Midbrain (tissue), 1 donor: ENCODE measurements around the gene HIVEP3.

Experiments used
- DNase-seq: peaks from one replicate; lab custom pipeline; 2025; lab: John Stamatoyannopoulos, UW

The HIVEP3 gene

GRCh38 chr1:41872074-41872473, 46.6 kb downstream of the HIVEP3 start:
- no peak for DNase-seq

DNA sequence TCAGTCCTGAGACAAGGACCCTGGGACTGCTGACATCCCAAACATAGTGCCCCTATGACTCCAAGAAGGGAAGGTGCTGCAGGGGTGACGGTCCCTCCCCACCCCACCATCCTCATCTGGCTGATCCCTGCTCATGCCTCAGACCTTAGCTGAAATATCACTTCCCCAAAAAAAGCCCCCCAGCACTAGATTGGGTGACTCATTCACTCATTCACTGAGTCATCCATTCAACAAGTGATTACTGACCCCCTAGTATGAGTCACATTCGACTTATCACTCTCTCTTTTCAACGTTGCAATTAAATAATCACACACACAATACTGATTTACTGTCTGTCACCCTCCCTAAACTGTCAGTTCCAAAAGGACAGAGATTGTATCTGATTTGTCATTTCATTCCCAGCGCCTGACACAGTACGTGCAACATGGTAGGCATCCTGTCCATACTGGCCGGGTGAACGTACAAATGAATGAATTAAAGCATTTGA, 48.6 kb downstream of the HIVEP3 start:
- DNase-seq = no peak

GRCh38 chr1:41868241-41868998, 50.3 kb downstream of the HIVEP3 start:
- no peak for DNase-seq

DNA sequence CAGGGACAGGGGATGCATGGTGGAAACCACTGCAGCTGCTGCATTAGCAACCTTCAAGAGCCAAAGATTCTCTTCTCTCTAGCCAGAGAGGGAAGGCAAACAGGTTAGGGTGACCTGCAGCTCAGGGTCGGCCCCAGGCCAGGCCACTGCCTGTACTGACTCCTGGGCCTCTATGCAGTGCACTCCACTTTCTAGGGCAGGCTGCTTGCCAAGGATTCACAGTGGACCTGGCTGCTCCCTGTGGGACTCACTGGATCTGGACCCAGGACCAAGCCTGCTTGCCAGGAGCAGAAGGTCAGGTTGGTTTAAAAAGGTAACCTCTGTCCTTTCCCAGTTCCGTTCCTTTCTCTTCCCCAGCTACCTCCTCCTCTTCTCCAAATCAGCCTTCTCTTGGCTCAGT, 52.4 kb downstream of the HIVEP3 start:
- DNase-seq = no peak

DNA sequence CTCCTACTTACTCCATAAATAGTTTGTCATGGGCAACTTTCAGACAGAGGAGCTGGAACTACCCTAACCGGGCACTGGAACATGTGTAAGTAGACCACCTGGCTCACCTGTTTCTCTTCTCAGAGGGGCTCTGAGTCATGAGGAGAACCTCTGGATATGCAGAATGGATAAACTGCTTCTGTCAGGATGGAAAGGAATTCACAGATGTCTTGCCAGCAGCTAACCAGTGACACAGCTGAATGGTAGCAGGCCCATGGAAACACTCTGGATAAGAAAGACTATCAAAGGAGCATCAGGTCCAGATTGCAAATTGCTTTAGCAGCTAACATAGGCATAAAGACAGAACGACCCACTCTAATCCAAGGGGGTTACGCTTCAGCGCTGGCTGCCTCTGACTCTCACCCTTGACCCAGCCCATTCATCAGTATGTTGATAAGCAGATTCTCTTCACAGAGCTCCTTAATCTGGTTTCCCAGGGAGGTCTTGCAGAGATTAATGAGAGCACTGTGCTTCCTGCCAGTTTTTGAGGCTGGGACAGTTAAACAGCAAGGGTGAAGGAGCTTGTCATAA, 54.2 kb downstream of the HIVEP3 start:
- no peak for DNase-seq

DNA sequence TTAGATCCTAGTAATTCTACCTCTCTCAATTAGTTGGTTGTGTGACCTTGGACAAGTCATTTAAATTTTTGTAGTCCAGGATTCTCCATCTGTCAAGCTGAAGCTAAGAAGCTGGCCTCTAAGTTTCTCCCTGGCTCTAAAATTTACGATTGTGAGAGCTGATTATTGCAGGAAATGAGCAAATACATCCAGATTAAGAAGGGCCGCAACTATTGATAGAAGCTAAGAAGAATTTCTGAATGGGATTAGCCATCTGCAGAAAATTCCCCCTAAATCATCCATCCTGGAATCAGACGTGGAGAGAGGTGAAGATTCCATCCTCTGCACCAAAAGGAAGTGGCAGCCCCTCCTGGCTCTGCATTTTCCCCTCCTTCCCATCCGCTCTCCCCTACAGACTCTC, 55.0 kb downstream of the HIVEP3 start:
- no peak for DNase-seq

- no peak for DNase-seq
Measured at GRCh38 chr1:41862384-41863221, 56.1 kb downstream of the HIVEP3 start.

- DNase-seq = no peak
Measured at GRCh38 chr1:41861535-41862383, 57.0 kb downstream of the HIVEP3 start.

DNA sequence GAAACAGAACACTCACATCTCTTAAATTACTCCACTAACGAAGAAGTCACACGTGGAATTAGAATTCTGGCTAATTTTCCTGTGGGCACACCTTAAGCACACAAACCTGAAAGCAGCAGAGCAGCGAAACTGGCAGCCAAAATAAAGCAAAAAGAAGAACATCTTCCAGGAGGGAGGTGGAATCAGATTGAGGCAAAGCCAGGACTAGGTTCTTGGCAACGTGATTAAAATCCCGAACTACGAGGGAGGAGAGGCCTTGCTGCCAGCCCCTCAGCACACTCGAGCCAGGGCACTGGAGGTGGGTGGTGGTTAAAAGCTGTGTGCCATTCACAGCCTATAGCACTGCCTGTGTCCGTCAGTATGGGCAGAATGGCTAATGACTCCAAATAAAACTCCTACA, 58.0 kb downstream of the HIVEP3 start:
- no peak for DNase-seq

GRCh38 chr1:41860214-41860613, 58.5 kb downstream of the HIVEP3 start:
- no peak for DNase-seq

- no peak for DNase-seq
Measured at GRCh38 chr1:41859686-41860085, 59.0 kb downstream of the HIVEP3 start.

DNA sequence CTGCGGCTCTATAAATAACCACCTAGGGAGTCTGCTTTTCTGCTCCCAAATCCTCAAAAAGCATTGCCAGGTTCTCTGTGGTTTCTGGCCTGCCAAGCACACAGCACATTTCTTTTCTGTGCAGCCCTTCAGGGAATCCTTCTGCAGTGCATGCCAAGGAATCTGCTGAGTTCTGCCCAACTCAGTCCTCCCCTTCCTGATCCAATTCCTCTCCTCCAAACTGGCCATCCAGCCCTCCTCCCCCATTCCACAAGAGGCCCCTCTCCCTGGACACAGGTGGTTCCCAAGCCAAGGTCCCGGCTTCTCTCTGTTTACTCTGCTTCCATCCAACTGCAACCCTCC, 61.8 kb downstream of the HIVEP3 start:
- DNase-seq = peak; percentile 45

GRCh38 chr1:41856151-41856943, 62.4 kb downstream of the HIVEP3 start:
- DNase-seq = no peak

DNA sequence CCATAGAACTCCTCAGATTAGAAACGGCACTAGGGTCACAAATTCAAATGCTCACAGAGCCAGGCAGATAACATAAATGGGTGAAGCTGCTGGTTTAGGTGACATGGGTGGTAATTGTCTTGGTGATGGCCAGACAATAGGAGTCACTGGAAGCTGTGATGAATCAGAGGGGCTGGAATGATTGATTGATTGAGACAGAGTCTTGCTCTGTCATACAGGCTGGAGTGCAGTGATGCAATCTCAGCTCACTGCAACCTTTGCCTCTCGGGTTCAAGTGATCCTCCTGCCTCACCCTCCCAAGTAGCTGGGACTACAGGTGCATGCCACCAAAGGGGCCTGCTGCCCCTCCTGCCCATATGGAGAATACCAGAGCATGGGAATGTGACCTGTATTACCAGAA, 63.0 kb downstream of the HIVEP3 start:
- DNase-seq = no peak

DNA sequence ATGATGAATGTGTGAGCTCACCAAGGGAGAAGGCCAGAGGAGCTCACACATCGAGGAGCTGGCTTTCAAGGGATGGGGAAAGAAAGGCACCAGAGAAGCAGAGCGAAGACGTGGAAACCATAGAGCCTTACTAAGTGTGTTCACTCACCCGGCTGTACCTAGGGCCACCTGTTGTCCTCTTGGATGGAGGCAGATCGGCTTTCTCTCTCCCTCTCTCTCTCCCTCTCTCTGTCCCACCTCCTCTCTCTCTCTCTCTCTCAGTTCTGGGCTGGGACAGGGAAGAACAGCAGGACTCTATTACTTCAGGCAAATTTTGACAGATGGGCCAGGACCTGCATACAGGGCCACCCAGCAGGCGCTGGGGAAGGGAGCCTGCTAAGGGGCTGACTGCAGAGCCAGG, 64.8 kb downstream of the HIVEP3 start:
- no peak for DNase-seq

GRCh38 chr1:41852091-41852490, 66.6 kb downstream of the HIVEP3 start:
- no peak for DNase-seq

GRCh38 chr1:41851589-41851988, 67.1 kb downstream of the HIVEP3 start:
- no peak for DNase-seq

DNA sequence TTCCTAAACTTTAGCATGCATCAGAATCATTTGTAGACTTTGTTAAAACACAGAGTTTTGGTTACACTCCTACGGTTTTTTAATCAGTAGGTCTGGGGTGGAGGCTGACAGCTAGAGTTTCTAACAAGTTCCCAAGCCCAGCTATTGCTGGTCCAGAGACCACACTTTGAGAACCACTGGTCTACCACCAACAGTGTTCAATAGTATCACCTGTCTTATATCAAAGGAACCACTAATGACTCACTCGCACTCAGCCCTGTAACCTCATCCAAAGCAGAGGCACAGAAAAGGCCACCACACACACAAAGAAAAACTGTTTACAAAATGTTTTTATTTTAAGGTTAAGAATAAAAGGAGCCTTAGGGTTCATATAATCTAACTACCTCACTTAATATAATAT, 68.7 kb downstream of the HIVEP3 start:
- no peak for DNase-seq

DNA sequence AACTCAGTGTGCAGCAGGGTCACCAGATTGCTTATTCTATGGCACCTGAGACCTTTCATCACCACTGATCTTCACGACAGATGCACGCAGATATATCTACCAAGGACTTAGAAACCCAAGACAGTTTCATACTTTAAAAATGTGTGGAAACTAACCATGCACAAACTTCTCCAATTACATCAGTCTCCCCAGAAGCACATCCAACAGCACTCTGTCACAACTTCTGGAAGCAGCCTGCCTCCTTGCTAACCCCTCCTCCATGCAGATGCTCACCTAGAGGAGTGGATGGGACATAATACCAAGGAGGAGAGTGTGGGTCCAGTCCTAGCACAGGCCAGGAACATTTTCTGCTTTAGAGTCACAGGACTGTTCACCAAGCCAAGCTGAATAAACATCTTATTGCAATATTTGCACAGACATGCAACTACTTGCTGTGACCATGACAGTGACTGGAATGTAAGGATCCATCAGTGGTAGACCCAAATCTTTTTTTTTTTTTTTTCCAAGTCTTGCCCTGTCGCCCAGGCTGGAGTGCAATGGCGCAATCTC, 69.4 kb downstream of the HIVEP3 start:
- DNase-seq = no peak

DNA sequence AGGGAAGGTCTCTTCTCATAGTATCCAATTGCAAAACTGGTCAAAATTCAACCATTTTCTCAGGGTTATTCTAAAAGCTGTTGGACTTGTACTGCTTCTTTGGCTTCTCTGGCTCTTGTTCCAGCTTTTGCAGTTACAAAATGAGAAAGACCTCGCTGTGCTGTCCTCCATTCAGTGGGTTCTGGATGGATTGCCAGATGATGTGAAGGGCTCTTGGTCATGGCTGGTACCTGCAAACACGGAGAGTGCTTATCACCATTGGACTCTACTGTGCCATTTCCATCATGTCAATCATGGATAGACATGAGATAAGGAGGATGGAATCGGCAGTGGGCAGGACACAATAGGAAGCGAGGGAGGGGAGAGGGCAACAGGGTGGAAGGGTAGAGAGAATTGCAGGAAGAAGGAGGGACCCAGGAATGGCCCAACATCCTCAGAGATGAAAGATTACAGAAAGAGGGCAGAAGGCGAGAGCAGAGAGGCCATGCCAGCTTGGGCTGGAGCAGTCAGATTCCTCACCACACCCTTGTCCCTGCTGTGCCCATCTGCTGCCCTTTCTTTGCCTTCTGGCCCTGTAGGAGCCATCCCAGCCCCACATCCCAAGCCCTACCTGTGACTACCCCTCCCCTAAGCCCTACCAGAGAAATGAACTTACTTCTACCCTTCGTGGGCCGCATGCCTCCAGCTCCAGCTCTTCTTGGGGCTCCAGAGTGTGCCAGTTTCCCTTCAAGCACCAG, 70.3 kb downstream of the HIVEP3 start:
- no peak for DNase-seq
